ENCODE results near the gene PCSK4. TPM values are rescaled to one million over a fixed set of nuclear protein-coding genes. Genes with fewer than 3 reads are reported as not detected.

Gene PCSK4
- total and polyA plus RNA-seq, 2 donors (not counting 3 experiments of a cell fraction or from before 2014, with no cell fraction given): 1.2 to 1.7 TPM

DNA sequence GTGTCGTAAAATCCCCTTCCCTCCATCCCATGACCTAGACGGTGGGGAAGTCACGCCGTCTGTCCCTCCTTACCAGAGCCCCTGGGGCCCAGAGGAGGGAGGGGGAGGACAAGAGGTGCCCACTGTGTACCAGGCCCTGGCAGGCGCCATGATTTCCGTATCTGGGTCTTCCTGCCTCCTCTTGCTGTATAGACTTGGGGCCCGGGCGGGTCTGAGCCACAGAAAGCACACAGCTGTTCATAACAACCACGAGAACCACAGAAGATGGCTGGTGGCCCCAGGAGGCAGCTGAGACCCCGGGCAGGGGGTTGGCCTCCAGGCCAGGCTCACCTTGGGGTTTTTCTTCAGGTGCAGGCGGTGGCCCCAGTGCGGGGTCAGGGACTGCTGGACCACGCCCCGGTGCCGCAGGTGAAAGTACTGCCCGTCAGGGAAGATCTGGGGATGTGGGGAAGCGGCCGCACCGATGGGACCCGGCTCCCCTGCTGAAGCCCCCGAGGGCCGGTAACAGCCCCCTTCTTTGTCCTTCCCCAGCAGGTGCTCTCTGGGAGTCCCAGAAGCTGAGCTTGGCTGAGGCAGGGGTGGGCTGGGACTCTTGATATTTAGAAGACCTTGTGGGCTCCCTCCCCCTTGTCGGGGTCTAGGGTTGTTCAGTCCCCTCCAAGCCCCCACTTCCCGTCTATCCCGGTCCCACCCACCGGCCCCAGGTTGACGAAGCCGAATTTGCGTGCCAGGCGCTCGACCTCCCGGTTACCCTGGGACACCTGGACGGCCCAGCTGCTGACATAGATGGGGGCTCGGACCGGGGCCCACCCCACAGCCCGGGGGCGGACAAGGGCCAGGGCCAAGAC, 463 bp downstream of the PCSK4 start:
- peak overlapping the region; percentile 37 for H3K4me2 ChIP-seq (ENCODE audit: insufficient read depth, low read length)
- no peaks in the 10 kb centered on the region for H3K9me3 ChIP-seq (replicated peaks; ENCODE audit: control insufficient read depth, insufficient read depth, low read length)
- peak overlapping the region; percentile 66 for H2AFZ ChIP-seq (ENCODE audit: low read depth, low read length)
- FAIRE-seq: no peak
- ChIA-PET POLR2A (no interaction called here), CTCF (interaction anchor here (2.0 kb wide), 1 partner anchor 13 kb away, joined by 8 read pairs; no protein-coding TSS in a partner anchor)
- dilution Hi-C loops (cut with MboI; ENCODE audit: extremely low pct_ligation_motif_present, low sequenced_read_pairs): no loop called here
- H3K9ac ChIP-seq (replicated peaks; ENCODE audit: extremely low read depth, insufficient read depth, low read length): no peak overlapping the region
- intact Hi-C loops (cut with micrococcal nuclease): loop anchor here (1.0 to 2.0 kb wide), 2 partner anchors 10 to 19 kb away; partner anchors contain the start of gene C19orf25
- peak overlapping the region; percentile 9 to 51 (median 11) for H3K4me3 ChIP-seq (replicated peaks in 1 of 3; ENCODE audit: insufficient read depth in 1 of 3, low read depth in 1 of 3, low read length in 3 of 3)
- H3K79me2 ChIP-seq (ENCODE audit: control insufficient read depth, insufficient read depth, low read length): no peaks in the 10 kb centered on the region
- no peaks in the 10 kb centered on the region for H3K36me3 ChIP-seq (ENCODE audit: control insufficient read depth in 2 of 2, extremely low read depth in 1 of 2, insufficient read depth in 2 of 2, low read length in 2 of 2)
- no peak for DNase-seq (ENCODE audit: low read depth, low spot score)
- H4K20me1 ChIP-seq (replicated peaks; ENCODE audit: control insufficient read depth, extremely low read depth, insufficient read depth, low read length): no peaks in the 10 kb centered on the region
- no peak overlapping the region for H3K27ac ChIP-seq (ENCODE audit: insufficient read depth, low read depth, low read length)
- peaks cover 0 to 6% of the 10 kb centered on the region in 2 experiments for H3K27me3 ChIP-seq (ENCODE audit: control insufficient read depth in 2 of 2, insufficient read depth in 2 of 2, low read length in 2 of 2)
- H3K4me1 ChIP-seq (ENCODE audit: control insufficient read depth, extremely low read depth, insufficient read depth, low read length): peaks cover 10% of the 10 kb centered on the region
- no TSS peak for BruUV-seq (replicated peaks)
- H3K9me1 ChIP-seq (replicated peaks; ENCODE audit: control insufficient read depth, extremely low read depth, insufficient read depth, low read length): no peaks in the 10 kb centered on the region
- TF ChIP-seq POLR2A (IDR thresholded peaks at IDR 0.05; ENCODE audit: low read depth, low read length) (peak; percentile 20), JUN (IDR thresholded peaks at IDR 0.05; ENCODE audit: borderline replicate concordance, insufficient read depth, insufficient read length, low read depth) (no peak)

DNA sequence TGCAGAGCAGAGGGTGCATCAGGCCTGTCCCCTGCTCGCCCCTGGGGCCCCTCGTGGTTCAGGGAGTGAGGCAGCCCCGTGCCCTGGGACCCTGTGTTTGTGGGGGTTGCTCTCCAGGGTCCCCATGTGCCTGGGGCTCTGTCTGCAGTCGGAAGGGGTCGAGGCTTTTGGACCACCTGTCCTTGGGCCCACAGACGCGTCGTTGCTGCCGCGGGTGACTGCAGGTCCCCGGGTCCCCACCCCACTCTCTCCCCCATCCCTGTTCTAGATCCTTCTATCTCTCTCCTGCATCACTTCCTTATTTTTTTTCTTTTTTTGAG, 1.9 kb downstream of the PCSK4 start:
- TF ChIP-seq JUN (IDR thresholded peaks at IDR 0.05; ENCODE audit: borderline replicate concordance, insufficient read depth, insufficient read length, low read depth) (no peak), POLR2A (IDR thresholded peaks at IDR 0.05; ENCODE audit: low read depth, low read length) (no peak), MYC (IDR thresholded peaks at IDR 0.05; ENCODE audit: low read depth, low read length) (no peak), GATA2 (IDR thresholded peaks at IDR 0.05; ENCODE audit: insufficient read depth, insufficient read length, low read depth, low read length) (no peak), FOS (IDR thresholded peaks at IDR 0.05; ENCODE audit: borderline replicate concordance, insufficient read depth, low read length) (no peak), EZH2 (IDR thresholded peaks at IDR 0.05; ENCODE audit: borderline replicate concordance, low read depth, low read length, severe bottlenecking) (no peak), POLR2AphosphoS5 (IDR thresholded peaks at IDR 0.05; ENCODE audit: insufficient read depth, low read depth, low read length) (no peak)
- TF ChIP-seq, protein P1, sequence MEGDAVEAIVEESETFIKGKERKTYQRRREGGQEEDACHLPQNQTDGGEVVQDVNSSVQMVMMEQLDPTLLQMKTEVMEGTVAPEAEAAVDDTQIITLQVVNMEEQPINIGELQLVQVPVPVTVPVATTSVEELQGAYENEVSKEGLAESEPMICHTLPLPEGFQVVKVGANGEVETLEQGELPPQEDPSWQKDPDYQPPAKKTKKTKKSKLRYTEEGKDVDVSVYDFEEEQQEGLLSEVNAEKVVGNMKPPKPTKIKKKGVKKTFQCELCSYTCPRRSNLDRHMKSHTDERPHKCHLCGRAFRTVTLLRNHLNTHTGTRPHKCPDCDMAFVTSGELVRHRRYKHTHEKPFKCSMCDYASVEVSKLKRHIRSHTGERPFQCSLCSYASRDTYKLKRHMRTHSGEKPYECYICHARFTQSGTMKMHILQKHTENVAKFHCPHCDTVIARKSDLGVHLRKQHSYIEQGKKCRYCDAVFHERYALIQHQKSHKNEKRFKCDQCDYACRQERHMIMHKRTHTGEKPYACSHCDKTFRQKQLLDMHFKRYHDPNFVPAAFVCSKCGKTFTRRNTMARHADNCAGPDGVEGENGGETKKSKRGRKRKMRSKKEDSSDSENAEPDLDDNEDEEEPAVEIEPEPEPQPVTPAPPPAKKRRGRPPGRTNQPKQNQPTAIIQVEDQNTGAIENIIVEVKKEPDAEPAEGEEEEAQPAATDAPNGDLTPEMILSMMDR (IDR thresholded peaks at IDR 0.05; ENCODE audit: extremely low read depth in 1 of 2, insufficient read depth in 1 of 2, low read depth in 1 of 2, low read length in 2 of 2): no peak
- TF ChIP-seq, protein P2, sequence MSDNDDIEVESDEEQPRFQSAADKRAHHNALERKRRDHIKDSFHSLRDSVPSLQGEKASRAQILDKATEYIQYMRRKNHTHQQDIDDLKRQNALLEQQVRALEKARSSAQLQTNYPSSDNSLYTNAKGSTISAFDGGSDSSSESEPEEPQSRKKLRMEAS (IDR thresholded peaks at IDR 0.05; ENCODE audit: insufficient read depth, insufficient read length): no peak
- BruUV-seq (replicated peaks): no TSS peak
- H3K4me3 ChIP-seq (replicated peaks in 1 of 3; ENCODE audit: insufficient read depth in 1 of 3, low read depth in 1 of 3, low read length in 3 of 3): no peak overlapping the region
- CTCF ChIA-PET: no interaction called here
- dilution Hi-C loops (cut with MboI; ENCODE audit: extremely low pct_ligation_motif_present, low sequenced_read_pairs) (no loop called here), intact Hi-C loops (cut with micrococcal nuclease) (no loop called here)
- no peaks in the 10 kb centered on the region for H3K79me2 ChIP-seq (ENCODE audit: control insufficient read depth, insufficient read depth, low read length)
- FAIRE-seq: no peak
- H3K27ac ChIP-seq (ENCODE audit: insufficient read depth, low read depth, low read length): no peak overlapping the region
- H3K4me2 ChIP-seq (ENCODE audit: insufficient read depth, low read length): no peak overlapping the region
- H4K20me1 ChIP-seq (replicated peaks; ENCODE audit: control insufficient read depth, extremely low read depth, insufficient read depth, low read length): no peaks in the 10 kb centered on the region
- H3K9ac ChIP-seq (replicated peaks; ENCODE audit: extremely low read depth, insufficient read depth, low read length): no peak overlapping the region
- no peak overlapping the region for H2AFZ ChIP-seq (ENCODE audit: low read depth, low read length)
- no peaks in the 10 kb centered on the region for H3K9me3 ChIP-seq (replicated peaks; ENCODE audit: control insufficient read depth, insufficient read depth, low read length)
- H3K9me1 ChIP-seq (replicated peaks; ENCODE audit: control insufficient read depth, extremely low read depth, insufficient read depth, low read length): no peaks in the 10 kb centered on the region
- POLR2A ChIA-PET: no interaction called here
- no peaks in the 10 kb centered on the region for H3K36me3 ChIP-seq (ENCODE audit: control insufficient read depth in 2 of 2, extremely low read depth in 1 of 2, insufficient read depth in 2 of 2, low read length in 2 of 2)
- no peak for DNase-seq (ENCODE audit: low read depth, low spot score)
- peaks cover 0 to 6% of the 10 kb centered on the region in 2 experiments for H3K27me3 ChIP-seq (ENCODE audit: control insufficient read depth in 2 of 2, insufficient read depth in 2 of 2, low read length in 2 of 2)
- H3K4me1 ChIP-seq (ENCODE audit: control insufficient read depth, extremely low read depth, insufficient read depth, low read length): peaks cover 10% of the 10 kb centered on the region

All from endothelial cell of umbilical vein (primary cell).